ENCODE results near the gene BRD2. TPM values are rescaled to one million over a fixed set of nuclear protein-coding genes. Genes with fewer than 3 reads are reported as not detected.

The BRD2 gene
- total RNA-seq, 3 donors from 2014 or later = 133 to 195 (median 168) TPM

- intact Hi-C loops (cut with DNase I, micrococcal nuclease) = no loop called here
- DNase-seq (no peak), ATAC-seq (no peak)
- Histone ChIP-seq H3K36me3 (ENCODE audit: low read depth) (no peaks in the 10 kb centered on the region), H3K4me1 (ENCODE audit: low read depth) (peaks cover 7% of the 10 kb centered on the region), H3K4me3 (no peak overlapping the region), H3K9me3 (no peaks in the 10 kb centered on the region)
- TF ChIP-seq CTCF (IDR thresholded peaks at IDR 0.05) = no peak
Measured at GRCh38 chr6:33021917-33022316, 53.5 kb downstream of the BRD2 start.

GRCh38 chr6:33023536-33023935 is 55.1 kb downstream of the BRD2 start:
- no peak for ATAC-seq

GRCh38 chr6:33024521-33024920 is 56.1 kb downstream of the BRD2 start:
- Histone ChIP-seq H3K9me3 (no peaks in the 10 kb centered on the region), H3K4me1 (ENCODE audit: low read depth) (peaks cover 3% of the 10 kb centered on the region), H3K4me3 (no peak overlapping the region), H3K36me3 (ENCODE audit: low read depth) (no peaks in the 10 kb centered on the region)
- DNase-seq = no peak
- ATAC-seq = no peak
- intact Hi-C loops (cut with DNase I, micrococcal nuclease) = no loop called here
- TF ChIP-seq CTCF (IDR thresholded peaks at IDR 0.05) = no peak

More at GRCh38 chr6:33023536-33023935, 55.1 kb downstream of the BRD2 start:
- intact Hi-C loops (cut with DNase I, micrococcal nuclease) = no loop called here
- Histone ChIP-seq H3K4me1 (ENCODE audit: low read depth) (peaks cover 7% of the 10 kb centered on the region), H3K36me3 (ENCODE audit: low read depth) (no peaks in the 10 kb centered on the region), H3K4me3 (no peak overlapping the region), H3K9me3 (no peaks in the 10 kb centered on the region)
- TF ChIP-seq CTCF (IDR thresholded peaks at IDR 0.05) = no peak
- DNase-seq = no peak

GRCh38 chr6:33028220-33028849 is 59.9 kb downstream of the BRD2 start:
- H3K36me3 ChIP-seq (ENCODE audit: low read depth) = no peaks in the 10 kb centered on the region
- DNase-seq (no peak), ATAC-seq (no peak)
- H3K4me3 ChIP-seq = no peak overlapping the region
- intact Hi-C loops (cut with DNase I, micrococcal nuclease) = no loop called here
- no peaks in the 10 kb centered on the region for H3K4me1 ChIP-seq (ENCODE audit: low read depth)
- H3K9me3 ChIP-seq = no peaks in the 10 kb centered on the region
- TF ChIP-seq CTCF (IDR thresholded peaks at IDR 0.05) = no peak

- Histone ChIP-seq H3K4me1 (ENCODE audit: low read depth) (no peaks in the 10 kb centered on the region), H3K9me3 (no peaks in the 10 kb centered on the region), H3K4me3 (no peak overlapping the region), H3K36me3 (ENCODE audit: low read depth) (no peaks in the 10 kb centered on the region)
- DNase-seq = peak in 1 of 3 donors; percentile 47
- TF ChIP-seq CTCF (IDR thresholded peaks at IDR 0.05) = no peak
- peak; percentile 87 for ATAC-seq
- intact Hi-C loops (cut with DNase I, micrococcal nuclease) = no loop called here
Measured at GRCh38 chr6:33029328-33030184, 61.2 kb downstream of the BRD2 start.

Data from mucosa of descending colon (tissue), 3 donors.